Measurements from ENCODE around the gene TTC9C.
"Not testable (repeated sequence)": the region's sequence is repeated elsewhere in the genome, so short reads cannot be mapped to it uniquely, and the experiment has no call there.

TTC9C gene

DNA sequence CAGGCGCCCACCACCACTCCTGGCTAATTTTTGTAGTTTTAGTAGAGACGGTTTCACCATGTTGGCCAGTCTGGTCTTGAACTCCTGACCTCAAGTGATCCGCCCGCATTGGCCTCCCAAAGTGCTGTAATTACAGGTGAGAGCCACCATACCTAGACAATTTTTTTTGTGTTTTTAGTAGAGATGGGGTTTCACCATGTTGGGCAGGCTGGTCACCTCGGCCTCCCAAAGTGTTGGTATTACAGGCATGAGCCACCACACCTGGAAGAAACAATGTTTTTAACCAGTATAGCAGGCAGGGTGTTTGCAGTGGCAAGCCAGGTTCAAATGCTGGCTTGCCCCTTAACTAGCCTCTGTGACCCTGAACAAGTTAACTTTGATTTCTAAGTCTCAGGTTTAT, 21.6 kb downstream of the TTC9C start:
- not testable (repeated sequence) for DNase-seq (ENCODE audit: low read depth in 1 of 2, low spot score in 1 of 2)

DNA sequence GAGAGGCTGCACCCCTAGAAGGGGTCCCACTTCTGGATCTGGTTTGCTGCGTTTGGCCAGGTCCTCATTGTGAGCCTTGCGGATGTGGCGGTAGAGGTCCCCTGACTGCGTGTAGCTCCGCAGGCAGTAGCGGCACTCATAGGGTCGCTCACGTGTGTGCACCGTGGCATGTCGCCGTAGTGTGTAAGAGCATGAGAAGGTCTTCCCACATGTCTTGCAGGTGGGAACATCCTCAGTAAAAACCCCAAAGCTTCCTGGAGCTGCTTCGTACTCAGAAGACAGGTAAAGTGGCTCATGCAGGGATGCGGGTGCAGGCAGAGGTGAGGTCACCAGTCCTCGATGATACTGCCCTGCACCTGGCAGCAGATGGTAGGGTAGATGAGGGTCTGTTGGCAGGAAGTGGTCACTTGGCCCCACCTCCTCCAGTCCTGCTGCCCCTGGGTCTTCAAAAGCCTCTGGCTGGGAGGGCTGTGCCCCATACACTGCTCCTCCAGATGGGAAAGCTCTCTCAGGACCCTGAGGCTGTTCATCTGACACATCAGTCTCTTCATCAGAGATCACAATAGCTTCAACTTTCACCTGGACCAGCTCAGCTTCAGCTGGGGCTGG, 24.0 kb downstream of the TTC9C start:
- no peak for DNase-seq (ENCODE audit: low read depth in 1 of 2, low spot score in 1 of 2)

DNA sequence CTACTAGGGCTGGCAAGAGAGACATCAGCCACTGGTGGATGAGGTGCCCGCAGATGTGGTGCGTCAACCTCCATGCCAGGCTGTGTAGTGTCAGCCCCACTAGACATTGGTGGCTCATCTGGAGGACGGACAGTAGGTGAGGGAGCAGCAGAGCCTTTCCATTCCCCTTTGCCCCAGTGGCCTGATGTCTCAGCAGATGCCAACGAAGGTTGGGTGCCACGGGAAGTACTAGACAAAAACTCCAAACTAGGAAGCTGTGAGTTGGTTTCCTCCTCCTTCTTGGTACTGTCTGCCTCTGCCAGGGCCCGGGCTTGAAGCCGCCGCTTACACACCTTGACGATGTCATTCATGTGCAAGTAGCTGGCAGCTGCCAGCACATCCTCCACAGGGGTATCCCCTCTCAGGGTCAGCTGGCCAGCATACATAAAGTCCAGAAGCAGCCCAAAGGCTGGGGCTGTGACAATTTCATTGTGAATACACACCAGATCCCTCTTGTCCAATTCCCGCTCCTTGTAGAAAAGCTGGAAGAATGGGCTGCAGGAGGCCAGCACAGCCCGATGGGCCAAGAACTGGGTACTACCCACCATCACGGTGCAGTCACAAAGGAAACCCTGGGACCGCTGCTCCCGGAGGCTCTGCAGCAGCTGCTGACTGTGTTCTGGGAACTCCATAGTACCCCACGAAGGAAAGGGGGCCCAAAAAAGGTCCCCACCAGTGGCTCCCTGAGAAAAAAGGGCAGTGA, 24.9 kb downstream of the TTC9C start:
- DNase-seq (ENCODE audit: low read depth in 1 of 2, low spot score in 1 of 2) = no peak

DNA sequence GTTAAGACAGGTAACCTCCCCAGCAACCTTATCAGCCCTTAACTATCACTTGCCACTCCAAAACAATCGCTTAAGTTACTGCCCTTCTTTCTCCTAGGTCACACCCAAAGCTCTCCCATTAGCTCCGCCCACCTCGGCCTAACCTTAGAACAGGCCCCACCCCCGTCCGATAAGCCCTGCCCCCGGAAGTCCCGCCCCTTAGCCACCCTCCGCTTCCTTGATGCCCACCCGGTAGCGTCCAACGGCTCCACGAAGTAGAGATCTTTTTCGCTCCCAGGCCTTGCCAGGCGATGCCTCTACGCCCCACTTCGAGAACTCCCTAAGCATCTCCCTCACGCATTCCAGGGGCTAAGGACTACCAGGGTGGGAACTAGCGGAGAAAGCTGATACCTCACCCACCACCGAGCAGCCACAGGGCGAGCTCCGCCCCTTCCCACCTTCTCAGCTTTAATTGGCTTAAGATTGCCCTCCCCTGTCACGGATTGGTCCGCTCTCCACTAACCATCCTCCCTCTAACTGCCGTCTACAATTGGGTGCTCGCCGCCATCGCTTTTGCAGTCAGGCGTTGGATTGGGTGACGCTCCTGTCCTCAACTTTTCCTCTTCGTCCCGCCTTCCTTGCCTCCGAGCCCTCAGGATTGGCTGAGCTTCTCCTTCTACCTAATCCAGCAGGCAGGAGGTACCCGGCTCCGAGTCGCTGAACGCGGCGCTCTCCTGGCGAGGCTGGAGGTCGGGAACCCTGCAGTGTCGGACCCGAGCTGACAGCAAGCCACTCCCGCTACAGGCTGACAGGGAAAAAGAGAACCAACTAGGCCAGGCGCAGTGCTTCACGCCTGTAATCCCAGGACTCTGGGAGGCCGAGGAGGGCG, 25.7 kb downstream of the TTC9C start, which contains the start of gene ZBTB3:
TSS of gene ZBTB3 (minus strand) at position 425 of the 868 bp plus-strand sequence. CDS start 496 bp downstream, outside the sequence.
- peak; percentile 91 to 95 for DNase-seq (ENCODE audit: low read depth in 1 of 2, low spot score in 1 of 2)

GRCh38 chr11:62755086-62755615, 26.9 kb downstream of the TTC9C start:
- no peak for DNase-seq (ENCODE audit: low read depth in 1 of 2, low spot score in 1 of 2)

DNA sequence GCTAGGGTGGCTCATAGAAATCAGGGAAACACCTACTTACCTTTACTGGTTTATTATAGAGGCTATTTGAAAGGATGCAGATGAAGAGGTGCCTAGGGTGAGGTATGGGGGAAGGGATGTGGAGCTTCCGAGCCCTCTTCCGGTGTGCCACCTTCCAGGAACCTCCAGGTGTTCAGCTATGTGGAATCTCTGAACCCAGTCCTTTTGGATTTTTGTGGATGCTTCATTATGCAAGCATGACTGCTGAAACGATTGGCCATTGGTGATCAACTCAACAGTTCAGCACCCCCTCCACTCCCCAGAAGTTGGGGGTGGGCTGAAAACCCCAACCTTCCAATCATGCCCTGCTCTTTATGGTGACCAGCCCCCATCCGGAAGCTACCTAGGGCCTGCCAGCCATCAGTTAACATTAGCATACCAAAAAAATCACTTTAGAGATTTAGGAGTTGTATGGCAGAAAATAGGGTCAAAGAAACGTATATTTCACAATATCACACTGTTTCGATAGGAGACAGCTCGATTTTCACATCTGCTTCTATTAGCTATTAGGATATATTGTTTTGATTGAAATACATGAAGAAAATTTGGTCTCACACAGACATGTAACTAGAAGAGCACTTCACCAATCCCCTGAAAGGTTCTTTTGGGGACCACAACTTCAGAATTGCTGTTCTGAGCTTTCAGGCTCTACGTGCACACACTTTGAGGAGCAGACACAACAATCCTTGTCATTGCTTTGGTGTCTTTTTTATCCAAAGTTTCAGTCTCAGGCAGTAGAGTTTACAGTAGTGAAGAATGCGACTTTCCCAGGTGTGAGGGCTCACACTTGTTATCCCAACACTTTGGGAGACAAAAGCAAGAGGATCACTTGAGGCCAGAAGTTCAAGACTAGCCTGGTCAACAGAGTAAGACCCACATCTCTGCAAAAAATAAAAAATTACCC, 29.8 kb downstream of the TTC9C start:
- DNase-seq (ENCODE audit: low read depth in 1 of 2, low spot score in 1 of 2) = no peak

DNA sequence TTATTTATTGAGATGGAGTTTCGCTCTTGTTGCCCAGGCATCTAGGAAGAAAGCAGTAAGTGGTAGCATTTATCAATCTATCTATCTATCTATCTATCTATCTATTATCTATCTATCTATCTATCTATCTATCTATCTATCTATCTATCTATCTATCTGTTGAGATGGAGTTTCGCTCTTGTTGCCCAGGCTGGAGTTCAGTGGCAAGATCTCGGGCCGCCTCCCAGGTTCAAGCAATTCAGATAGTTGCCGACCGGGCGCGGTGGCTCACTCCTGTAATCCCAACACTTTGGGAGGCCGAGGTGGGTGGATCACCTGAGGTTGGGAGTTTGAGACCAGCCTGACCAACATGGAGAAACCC, 32.6 kb downstream of the TTC9C start:
- DNase-seq (ENCODE audit: low read depth in 1 of 2, low spot score in 1 of 2) = not testable (repeated sequence)

- no peak for DNase-seq (ENCODE audit: low read depth in 1 of 2, low spot score in 1 of 2)
Observed at GRCh38 chr11:62770778-62771143, 42.5 kb downstream of the TTC9C start.

GRCh38 chr11:62771144-62772021, 43.1 kb downstream of the TTC9C start, which contains the start of gene TAF6L:
TAF6L (plus strand) TSS chr11:62771396; CDS start chr11:62775784, 4,388 bp downstream.
- peak; percentile 87 to 88 for DNase-seq (ENCODE audit: low read depth in 1 of 2, low spot score in 1 of 2)

GRCh38 chr11:62774407-62774806, 46.1 kb downstream of the TTC9C start:
- no peak for DNase-seq (ENCODE audit: low read depth in 1 of 2, low spot score in 1 of 2)

DNA sequence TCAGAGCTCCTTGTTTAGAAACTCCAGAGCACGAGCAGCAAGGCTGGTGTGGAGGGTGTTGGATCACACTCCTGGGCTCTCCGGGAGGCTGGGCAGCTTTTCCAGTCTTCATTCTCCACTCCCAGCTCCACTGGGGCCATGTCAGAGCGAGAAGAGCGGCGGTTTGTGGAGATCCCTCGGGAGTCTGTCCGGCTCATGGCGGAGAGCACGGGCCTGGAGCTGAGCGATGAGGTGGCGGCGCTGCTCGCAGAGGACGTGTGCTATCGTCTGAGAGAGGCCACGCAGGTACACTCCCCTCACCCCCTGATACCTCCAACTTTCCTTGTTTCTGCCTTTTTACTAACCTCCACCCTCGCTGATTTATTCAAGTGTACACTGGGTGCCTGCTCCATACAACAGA, 47.4 kb downstream of the TTC9C start:
- DNase-seq (ENCODE audit: low read depth in 1 of 2, low spot score in 1 of 2) = no peak

GRCh38 chr11:62777389-62777788, 49.1 kb downstream of the TTC9C start:
- DNase-seq (ENCODE audit: low read depth in 1 of 2, low spot score in 1 of 2) = no peak

GRCh38 chr11:62778441-62778840, 50.2 kb downstream of the TTC9C start:
- no peak for DNase-seq (ENCODE audit: low read depth in 1 of 2, low spot score in 1 of 2)

DNA sequence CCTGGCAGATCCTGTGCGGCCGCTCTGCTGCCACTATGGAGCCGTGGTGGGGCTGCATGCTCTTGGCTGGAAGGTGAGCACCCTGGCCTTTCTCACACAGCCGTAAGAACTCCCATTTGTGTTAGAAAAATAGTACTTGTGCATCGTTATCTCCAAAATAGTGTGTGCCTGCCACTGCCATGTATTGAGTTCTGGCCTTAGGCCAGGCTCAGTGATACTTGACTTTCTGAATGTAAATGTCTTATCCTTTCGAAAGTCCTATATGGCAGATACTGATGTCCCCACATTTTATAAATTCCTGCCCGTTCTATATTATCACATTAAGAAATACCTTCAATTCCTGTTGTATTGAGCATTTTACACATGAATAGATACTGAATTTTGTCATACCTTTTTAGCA, 54.5 kb downstream of the TTC9C start:
- no peak for DNase-seq (ENCODE audit: low read depth in 1 of 2, low spot score in 1 of 2)

DNA sequence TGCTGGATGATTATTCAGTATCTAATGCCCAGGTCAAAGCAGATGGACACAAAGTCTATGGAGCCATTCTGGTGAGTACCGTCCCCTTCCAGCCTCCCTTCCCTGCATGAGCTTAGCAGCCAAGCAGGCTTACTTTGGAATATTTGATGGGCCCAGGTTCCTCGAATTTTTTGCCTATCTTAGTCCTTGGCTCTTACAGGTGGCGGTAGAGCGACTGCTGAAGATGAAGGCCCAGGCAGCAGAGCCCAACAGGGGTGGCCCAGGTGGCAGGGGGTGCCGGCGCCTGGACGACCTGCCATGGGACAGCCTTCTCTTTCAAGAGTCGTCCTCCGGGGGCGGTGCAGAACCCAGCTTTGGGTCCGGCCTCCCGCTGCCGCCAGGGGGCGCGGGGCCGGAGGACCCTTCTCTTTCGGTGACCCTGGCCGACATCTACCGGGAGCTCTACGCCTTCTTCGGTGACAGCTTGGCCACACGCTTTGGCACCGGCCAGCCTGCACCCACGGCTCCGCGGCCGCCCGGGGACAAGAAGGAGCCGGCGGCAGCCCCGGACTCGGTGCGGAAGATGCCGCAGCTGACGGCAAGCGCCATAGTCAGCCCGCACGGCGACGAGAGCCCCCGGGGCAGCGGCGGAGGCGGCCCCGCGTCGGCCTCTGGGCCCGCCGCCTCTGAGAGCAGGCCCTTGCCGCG, 58.2 kb downstream of the TTC9C start:
- DNase-seq (ENCODE audit: low read depth in 1 of 2, low spot score in 1 of 2) = peak; percentile 73 to 81

GRCh38 chr11:62787005-62787759, 58.9 kb downstream of the TTC9C start, which contains the start of gene TMEM179B:
TMEM179B (plus strand) TSS chr11:62787402; CDS start chr11:62787432, 30 bp downstream.
- peak; percentile 94 to 95 for DNase-seq (ENCODE audit: low read depth in 1 of 2, low spot score in 1 of 2)
